ENCODE results near the gene CDA.

DNA sequence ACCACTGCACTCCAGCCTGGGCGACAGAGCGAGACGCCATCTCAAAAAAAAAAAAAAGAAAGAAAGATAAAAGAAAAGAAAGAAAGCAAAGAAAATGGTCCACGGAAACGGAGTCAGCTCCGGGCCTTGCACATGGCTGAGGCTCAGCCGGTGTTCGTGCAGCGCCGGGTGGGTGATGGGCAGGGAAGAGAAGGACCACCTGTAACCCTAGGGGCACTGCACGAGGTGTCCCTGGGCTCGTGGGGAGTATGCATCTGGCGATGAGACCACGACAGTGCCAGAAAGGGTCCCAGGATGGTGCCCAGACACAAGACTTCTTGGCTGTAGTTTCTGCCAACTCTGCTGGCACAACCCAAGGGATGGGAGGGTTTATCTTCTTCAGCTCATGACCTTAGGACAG is 5.8 kb downstream of the CDA start:
- TF ChIP-seq ZNF280D (tag by site-specific recombination; IDR thresholded peaks at IDR 0.05) (no peak), ZNF521 (tag by site-specific recombination; IDR thresholded peaks at IDR 0.05) (no peak), CTCF (tag by site-specific recombination; IDR thresholded peaks at IDR 0.05) (no peak), ZNF133 (tag by site-specific recombination; IDR thresholded peaks at IDR 0.05) (no peak), ZNF155 (tag by site-specific recombination; IDR thresholded peaks at IDR 0.05) (no peak), WT1 (tag by site-specific recombination; IDR thresholded peaks at IDR 0.05) (no peak)

Data from HEK293 (cell line).